Coronary artery (tissue), 2 donors: Measurements from ENCODE around the gene ALOX5AP.

Experiments used
- DNase-seq: peaks from one replicate; pipeline ENCODE4 v3.0.0-alpha.2; 2017; ENCODE audit warnings: low spot score
- H3K27ac ChIP-seq, 2 donors: fragments of 200-600 bp; sonication (generic); one replicate each; pipeline ENCODE4 v1.5.1; 2016 to 2019
- H3K4me3 ChIP-seq: fragments of 200-600 bp; sonication (generic); 2 replicates; pipeline ENCODE4 v1.5.1; 2016; ENCODE audit warnings: mild to moderate bottlenecking, moderate library complexity
- TF ChIP-seq, protein P1 (sequence below): fragments of 200-600 bp; sonication (generic); IDR thresholded peaks from one replicate; pipeline ENCODE4 v1.5.1; 2019; ENCODE audit warnings: antibody characterized with exemption

Gene ALOX5AP

DNA sequence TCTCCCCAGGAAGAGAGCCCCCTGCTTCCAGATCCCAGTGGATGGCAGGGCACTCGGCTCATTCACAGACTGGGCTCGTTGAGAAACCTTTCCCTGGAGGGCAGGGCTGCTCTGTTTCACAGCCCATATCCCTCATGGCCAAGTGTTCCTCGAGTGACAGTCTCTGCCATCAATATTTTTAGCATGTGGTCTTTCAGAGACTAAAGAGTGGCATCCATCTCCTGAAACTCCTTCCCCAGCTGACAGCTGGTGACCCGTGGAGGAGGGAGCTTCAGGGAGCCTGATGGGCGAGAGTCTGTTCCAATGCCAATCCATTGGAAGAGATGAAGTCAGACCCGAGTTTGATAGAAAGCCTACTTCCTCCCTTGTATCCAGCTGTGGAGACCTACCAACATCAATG, 30.7 kb upstream of the ALOX5AP start:
- peak; percentile 52 for DNase-seq

DNA sequence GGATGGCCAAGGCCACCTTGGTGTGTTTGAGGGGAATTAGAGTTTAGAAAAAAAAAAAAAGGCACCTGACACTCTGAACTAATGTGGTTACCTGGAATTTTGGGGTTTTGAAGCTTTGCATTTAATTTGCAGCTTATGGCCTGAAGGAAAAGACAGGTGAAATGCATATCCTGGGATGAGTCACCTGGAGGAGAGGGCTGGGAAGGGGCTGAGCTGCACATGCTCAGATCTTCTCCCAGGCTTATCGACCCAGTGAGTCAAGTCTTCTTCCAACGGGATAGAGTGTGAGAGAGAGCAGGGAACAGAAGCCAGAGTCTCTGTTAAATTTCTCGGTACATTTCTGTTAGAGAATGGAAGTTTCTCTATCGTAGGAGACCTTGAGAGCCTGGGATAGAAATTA, 29.7 kb upstream of the ALOX5AP start:
- Histone ChIP-seq H3K27ac (no peak overlapping the region), H3K4me3 (no peak overlapping the region)
- peak; percentile 28 for DNase-seq
- TF ChIP-seq, protein P1, sequence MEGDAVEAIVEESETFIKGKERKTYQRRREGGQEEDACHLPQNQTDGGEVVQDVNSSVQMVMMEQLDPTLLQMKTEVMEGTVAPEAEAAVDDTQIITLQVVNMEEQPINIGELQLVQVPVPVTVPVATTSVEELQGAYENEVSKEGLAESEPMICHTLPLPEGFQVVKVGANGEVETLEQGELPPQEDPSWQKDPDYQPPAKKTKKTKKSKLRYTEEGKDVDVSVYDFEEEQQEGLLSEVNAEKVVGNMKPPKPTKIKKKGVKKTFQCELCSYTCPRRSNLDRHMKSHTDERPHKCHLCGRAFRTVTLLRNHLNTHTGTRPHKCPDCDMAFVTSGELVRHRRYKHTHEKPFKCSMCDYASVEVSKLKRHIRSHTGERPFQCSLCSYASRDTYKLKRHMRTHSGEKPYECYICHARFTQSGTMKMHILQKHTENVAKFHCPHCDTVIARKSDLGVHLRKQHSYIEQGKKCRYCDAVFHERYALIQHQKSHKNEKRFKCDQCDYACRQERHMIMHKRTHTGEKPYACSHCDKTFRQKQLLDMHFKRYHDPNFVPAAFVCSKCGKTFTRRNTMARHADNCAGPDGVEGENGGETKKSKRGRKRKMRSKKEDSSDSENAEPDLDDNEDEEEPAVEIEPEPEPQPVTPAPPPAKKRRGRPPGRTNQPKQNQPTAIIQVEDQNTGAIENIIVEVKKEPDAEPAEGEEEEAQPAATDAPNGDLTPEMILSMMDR = no peak

More for the DNA sequence above, 30.7 kb upstream of the ALOX5AP start:
- TF ChIP-seq, protein P1 = no peak
- no peak overlapping the region for H3K4me3 ChIP-seq
- H3K27ac ChIP-seq = no peak overlapping the region

DNA sequence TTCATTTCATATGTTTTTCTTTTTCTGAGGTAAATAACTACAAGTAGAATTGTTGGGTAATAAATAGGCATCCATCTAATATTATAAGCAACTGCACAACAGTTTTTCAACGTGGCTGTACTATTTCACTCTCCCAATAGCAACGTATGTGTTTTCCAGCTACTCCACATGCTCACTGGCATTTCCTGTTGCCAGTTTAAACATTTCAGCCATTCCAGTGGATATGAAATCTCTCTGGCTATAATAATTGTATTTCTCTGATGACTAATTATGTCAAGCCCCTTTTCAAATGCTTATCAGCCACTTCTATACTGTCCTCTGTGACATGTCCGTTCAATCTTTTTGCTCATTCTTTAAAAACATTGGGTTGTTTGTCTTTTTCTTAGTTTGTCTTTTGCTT, 26.8 kb upstream of the ALOX5AP start:
- TF ChIP-seq, protein P1 = no peak
- H3K27ac ChIP-seq = no peak overlapping the region

DNA sequence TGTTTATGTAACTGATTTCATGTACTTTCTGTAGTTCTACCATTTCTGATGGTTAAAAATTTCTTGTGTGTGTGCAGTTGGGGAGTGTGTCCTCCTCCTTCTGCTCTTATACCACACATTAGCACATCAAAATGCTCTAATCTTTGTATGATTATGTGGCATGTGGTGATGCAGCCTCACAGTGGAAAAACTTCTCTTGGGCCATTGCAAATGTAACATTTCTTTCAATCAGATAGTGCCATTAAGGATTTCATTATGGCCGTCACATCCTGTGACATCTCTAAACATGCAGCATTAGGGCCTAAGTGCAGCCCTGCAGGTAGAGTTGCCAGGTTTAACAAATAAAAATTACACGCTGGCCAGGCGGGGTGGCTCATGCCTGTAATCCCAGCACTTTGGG, 24.9 kb upstream of the ALOX5AP start:
- H3K27ac ChIP-seq = no peak overlapping the region
- H3K4me3 ChIP-seq = no peak overlapping the region
- TF ChIP-seq, protein P1 = no peak
- peak; percentile 38 for DNase-seq

More for the DNA sequence above, 26.8 kb upstream of the ALOX5AP start:
- no peak overlapping the region for H3K4me3 ChIP-seq
- no peak for DNase-seq

DNA sequence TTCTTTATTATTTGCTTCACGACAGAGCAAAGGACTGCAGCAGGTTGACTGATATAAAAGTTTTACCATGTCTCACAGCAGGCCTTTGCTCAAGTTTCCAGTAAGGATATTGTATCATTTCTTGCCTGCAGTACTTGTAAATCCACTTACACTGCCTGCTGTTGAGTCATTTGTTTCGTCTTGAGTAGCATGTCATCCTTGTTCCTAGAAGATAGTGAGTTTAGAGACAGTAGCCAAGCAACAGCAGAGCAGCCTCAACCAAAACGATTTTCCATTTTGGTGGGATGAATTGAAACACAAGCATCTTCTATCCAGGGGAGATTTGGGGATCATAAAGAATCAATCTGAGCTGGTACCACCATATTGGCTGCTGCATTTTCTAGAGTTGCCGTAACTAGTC, 24.0 kb upstream of the ALOX5AP start:
- DNase-seq = peak; percentile 40
- Histone ChIP-seq H3K4me3 (no peak overlapping the region), H3K27ac (no peak overlapping the region)
- TF ChIP-seq, protein P1 = no peak

DNA sequence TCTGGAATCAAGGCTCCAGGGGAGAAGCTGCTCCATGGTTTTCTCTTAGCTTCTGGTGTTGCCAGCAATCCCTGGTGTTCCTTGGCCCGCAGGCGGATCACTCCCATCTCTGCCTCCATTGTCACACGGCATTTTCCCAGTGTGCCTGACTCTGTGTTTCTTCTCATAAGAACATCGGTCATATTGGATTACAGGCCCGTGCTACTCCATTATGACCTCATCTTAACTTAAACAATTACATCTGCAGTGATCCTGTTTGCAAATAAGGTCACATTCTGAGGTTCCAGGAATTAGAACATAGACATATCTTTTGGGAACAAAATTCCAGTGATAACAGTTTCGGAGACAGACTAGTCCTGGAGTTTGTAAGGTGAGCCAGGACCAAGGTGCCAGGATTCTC, 23.5 kb upstream of the ALOX5AP start:
- TF ChIP-seq, protein P1 = no peak
- no peak for DNase-seq
- no peak overlapping the region for H3K27ac ChIP-seq
- no peak overlapping the region for H3K4me3 ChIP-seq

DNA sequence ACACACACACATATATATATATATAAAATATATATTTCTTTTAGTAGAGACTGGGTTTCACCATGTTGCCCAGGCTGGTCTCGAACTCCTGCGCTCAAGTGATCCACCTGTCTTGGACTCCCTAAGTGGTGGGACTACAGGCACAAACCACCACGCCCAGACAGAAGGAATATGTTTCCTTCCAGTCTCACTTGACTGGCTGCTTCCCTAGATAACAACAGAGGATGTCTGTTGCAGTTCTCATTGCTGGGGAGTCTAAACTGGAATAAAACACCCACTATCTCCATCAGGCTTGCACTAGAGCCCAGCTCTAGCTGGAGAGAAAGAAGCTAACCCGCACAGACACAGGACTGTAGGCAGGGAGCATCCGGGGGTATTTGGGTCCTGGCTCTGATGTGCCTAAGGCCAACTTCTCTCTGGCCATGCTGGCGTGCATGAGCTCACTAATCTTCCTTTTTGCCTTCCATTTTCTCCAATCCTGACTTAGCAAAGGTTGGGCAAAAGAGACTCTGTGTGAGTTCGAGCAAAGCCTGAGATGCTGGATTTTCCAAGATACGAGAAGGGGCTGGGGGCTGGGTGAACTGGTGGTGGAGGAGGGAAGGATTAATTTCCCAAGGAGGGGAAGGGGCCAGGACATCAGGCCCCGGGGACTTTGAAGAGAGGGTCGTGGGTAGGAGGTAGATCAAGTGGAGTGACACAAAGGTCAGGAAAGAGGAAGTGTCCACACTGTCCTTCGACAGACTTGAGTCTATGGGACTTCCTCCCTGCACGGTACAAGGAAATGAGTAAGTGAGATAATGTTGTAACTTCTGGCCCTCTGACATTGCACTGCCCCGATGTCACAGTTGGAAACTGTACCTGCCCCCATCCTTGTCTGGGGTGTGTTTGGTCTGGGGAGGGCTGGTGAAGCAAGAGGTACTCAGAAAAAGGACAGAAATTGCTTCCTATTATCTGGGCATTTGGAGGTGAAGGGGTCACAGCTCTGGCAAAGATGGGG, 22.5 kb upstream of the ALOX5AP start:
- H3K27ac ChIP-seq = peak overlapping the region in 1 of 2 donors; percentile 48
- TF ChIP-seq, protein P1 = no peak
- peak; percentile 73 for DNase-seq
- H3K4me3 ChIP-seq = no peak overlapping the region
